GM21447 (cell line): ENCODE results near the gene NEIL1.
"Not testable (repeated sequence)": the region's sequence is repeated elsewhere in the genome, so short reads cannot be mapped to it uniquely, and the experiment has no call there.

Source experiments
- ATAC-seq: cut with Tn5 transposase; IDR thresholded peaks from one replicate; pipeline ENCODE4 v1.9.1; 2021; ENCODE audit not compliant: unreplicated experiment

The NEIL1 gene

DNA sequence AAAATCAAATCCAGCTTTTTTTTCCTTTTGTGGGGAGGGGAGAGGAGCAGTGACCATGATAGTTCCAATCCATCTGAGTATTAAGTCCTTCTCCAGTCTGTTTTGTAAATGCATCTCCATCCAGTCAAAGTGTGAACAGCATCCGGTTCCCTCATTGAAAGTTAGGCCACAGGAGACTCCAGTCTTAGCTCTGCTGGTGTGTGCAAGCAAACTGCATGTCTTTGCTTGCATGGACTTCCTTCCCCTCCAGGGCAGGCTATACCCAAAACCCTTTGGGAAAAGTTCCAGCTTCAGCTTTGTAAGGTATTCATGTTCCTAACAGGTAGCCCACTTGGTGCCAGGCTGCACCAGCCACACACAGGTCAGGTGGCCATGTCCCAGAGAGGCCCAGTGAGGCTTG, 24.6 kb downstream of the NEIL1 start:
- no peak for ATAC-seq

DNA sequence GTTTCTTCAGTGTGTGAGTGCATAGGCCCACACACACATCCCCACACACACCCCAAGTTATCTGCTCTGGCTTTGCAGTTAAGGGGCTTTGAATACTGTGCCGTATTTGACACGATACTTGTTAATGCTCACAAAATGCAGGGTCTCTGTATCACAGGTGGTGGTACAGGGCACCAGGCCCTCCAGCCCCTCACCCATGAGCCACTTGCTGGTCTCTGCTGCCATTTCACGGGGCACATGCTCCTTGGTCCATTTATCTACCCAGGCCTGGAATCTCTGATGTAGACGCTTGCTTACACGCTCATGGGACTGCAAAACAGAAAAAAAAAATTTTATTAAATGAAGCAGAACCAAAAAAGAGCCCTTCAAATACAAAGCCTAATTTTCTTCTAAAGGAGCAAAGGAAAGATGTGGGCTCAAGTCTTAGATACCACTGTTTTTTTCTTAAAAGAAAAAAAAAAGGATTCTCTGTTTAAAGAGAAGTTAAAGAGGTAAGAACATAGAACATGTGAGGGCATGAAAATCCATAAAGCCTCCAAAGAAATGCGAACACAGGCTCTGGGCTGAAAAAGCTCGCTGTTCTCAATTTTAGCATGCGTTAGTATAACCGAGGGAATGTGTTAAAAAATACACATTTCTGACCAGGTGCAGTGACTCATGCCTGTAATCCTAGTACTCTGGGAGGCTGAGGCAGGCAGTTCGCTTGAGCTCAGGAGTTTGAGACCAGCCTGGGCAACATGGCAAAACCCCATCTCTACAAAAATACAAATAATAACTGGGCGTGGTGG, 25.3 kb downstream of the NEIL1 start:
- no peak for ATAC-seq

DNA sequence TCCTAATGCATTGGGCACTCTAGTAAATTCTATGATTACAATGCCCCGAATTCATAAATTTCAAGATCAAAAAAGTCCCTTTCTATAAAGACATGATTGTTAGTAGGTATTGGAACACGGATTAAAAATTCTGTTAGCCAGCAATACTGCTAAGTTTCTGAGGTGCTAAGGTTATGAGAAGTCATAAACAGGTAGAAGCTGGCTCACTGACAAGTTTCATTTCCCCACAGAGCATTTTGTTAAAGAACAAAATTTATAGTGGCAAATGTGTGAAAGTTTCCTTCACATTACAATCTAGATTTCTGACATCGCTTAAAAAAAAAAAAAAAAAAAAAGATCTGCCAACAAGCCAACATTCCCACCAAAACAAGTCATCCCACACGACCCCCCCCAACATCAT, 33.9 kb downstream of the NEIL1 start:
- no peak for ATAC-seq

DNA sequence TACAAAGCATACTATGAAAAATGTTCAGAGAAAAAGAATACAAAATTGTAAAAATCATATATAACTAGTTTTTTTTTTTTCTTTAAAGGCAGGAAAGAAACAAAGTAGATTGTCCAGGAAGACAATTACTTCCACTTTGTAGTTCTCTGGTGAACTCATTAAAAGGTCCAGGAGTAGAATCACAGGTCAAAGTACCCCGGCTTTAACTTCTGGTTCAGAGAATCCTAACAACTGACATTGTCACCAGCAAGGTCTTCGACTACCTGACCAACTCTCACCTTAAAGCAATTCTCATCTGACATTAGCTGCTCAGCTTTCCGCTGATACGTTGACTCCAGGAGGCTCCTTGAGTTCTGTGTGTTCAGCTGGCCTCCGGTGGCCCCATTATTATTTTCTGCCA, 37.1 kb downstream of the NEIL1 start:
- ATAC-seq: not testable (repeated sequence)

DNA sequence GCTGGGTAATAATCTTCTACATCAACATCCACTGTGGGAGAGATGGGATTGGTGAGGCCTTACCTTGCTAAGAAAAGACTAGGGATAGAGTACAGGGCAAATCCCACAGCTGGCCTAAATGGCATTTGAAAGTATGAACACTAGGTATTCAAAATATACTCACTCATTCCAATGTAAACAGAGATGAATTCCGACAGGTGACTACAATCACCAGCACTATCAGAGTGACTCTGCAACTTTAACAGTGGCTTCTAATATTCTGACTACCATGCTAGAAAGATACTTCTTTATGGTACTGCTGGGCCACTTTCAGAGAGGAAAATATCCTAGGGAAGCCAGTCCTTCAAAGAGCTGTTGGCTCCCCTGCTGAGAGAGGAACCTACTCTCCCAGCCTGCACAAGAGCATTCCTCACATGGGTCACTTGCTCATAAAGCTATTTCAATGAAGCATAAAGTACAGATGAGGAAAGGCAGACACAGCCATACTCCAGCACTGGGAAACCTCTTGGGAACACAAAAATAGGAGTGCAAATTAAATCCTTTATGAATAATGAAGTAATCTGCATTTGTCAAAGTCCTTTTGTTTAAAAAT, 43.0 kb downstream of the NEIL1 start:
- ATAC-seq: no peak

DNA sequence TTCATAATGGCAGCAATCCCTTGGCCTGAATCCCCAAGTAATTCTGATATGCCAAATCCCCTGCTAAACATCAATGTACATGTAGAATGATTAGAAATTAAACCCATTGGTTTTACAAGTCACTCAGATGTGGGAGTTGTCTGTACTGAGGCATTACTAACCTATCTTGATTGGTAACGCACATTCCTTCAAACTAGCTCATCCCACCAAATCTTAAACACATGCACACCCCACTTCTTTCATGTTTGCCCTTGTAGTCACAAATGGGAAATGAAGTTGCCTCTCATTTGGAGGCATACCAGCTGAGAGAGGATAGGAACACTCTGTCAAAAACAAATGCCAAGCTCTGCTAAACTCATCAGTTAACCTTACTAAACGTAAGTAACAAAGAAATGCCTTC, 50.7 kb downstream of the NEIL1 start:
- ATAC-seq: no peak

DNA sequence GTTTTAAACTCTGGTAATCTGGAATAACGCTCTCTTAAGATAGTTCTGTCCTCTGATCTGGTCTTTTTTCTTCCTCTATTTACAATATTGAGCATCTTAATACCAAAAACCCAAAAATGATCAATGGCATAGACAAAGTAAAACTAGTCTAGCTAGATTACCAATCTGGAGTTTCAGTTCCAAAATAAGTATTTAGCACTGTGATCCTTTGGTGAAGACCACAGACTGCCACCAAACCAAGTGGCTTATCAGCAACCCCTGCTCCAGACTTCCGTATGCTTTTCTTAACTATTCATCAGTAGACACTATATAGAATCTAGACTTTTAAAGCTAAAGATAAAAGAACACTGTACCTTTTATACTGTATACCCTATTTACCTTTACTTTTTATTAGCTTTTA, 57.1 kb downstream of the NEIL1 start:
- no peak for ATAC-seq
